Activated naive CD8-positive, alpha-beta T cell (primary cell): Measurements from ENCODE around the gene IL1F10.

ENCODE experiments used
- H3K27ac Mint-ChIP-seq: one replicate; pipeline ENCODE4 v1.8.0; 2021; ENCODE audit warnings: mixed read lengths
- H3K27me3 Mint-ChIP-seq: one replicate; pipeline ENCODE4 v1.8.0; 2021; ENCODE audit warnings: mixed read lengths
- H3K36me3 Mint-ChIP-seq: one replicate; pipeline ENCODE4 v1.8.0; 2021; ENCODE audit warnings: mixed read lengths
- H3K4me1 Mint-ChIP-seq: one replicate; pipeline ENCODE4 v1.8.0; 2021; ENCODE audit warnings: low read depth, mixed read lengths
- H3K4me3 Mint-ChIP-seq: one replicate; pipeline ENCODE4 v1.8.0; 2021; ENCODE audit warnings: mild to moderate bottlenecking, mixed read lengths
- H3K9me3 Mint-ChIP-seq: one replicate; pipeline ENCODE4 v1.8.0; 2021; ENCODE audit warnings: low read depth, mixed read lengths

The IL1F10 gene

GRCh38 chr2:113103277-113103676, 35.5 kb downstream of the IL1F10 start:
- H3K4me3 Mint-ChIP-seq = no peak overlapping the region
- H3K27ac Mint-ChIP-seq = peak overlapping the region; percentile 86
- H3K9me3 Mint-ChIP-seq = no peaks in the 10 kb centered on the region
- peaks cover under 1% of the 10 kb centered on the region for H3K27me3 Mint-ChIP-seq
- H3K36me3 Mint-ChIP-seq = no peaks in the 10 kb centered on the region
- peaks cover 29% of the 10 kb centered on the region for H3K4me1 Mint-ChIP-seq

- Mint-ChIP-seq H3K27me3 (peaks cover 2% of the 10 kb centered on the region), H3K9me3 (no peaks in the 10 kb centered on the region), H3K36me3 (no peaks in the 10 kb centered on the region), H3K4me3 (peak overlapping the region; percentile 17), H3K4me1 (peaks cover 26% of the 10 kb centered on the region), H3K27ac (peak overlapping the region; percentile 86)
Observed at GRCh38 chr2:113104054-113104611, 36.4 kb downstream of the IL1F10 start.

GRCh38 chr2:113105047-113105785, 37.4 kb downstream of the IL1F10 start:
- Mint-ChIP-seq H3K4me3 (peak overlapping the region; percentile 15), H3K36me3 (no peaks in the 10 kb centered on the region), H3K4me1 (peaks cover 26% of the 10 kb centered on the region)

GRCh38 chr2:113111121-113111520, 43.4 kb downstream of the IL1F10 start:
- peaks cover 2% of the 10 kb centered on the region for H3K27me3 Mint-ChIP-seq
- no peaks in the 10 kb centered on the region for H3K9me3 Mint-ChIP-seq
- no peaks in the 10 kb centered on the region for H3K4me1 Mint-ChIP-seq
- H3K4me3 Mint-ChIP-seq = no peak overlapping the region
- no peak overlapping the region for H3K27ac Mint-ChIP-seq
- no peaks in the 10 kb centered on the region for H3K36me3 Mint-ChIP-seq

More at GRCh38 chr2:113105047-113105785, 37.4 kb downstream of the IL1F10 start:
- Mint-ChIP-seq H3K27me3 (peaks cover 2% of the 10 kb centered on the region), H3K27ac (peak overlapping the region; percentile 86), H3K9me3 (no peaks in the 10 kb centered on the region)

GRCh38 chr2:113111823-113112287, 44.1 kb downstream of the IL1F10 start:
- H3K4me3 Mint-ChIP-seq = no peak overlapping the region
- H3K27ac Mint-ChIP-seq = no peak overlapping the region

GRCh38 chr2:113112441-113112840, 44.7 kb downstream of the IL1F10 start:
- H3K27ac Mint-ChIP-seq = no peak overlapping the region
- no peak overlapping the region for H3K4me3 Mint-ChIP-seq
- no peaks in the 10 kb centered on the region for H3K36me3 Mint-ChIP-seq
- peaks cover 6% of the 10 kb centered on the region for H3K4me1 Mint-ChIP-seq
- peaks cover 2% of the 10 kb centered on the region for H3K27me3 Mint-ChIP-seq
- no peaks in the 10 kb centered on the region for H3K9me3 Mint-ChIP-seq

More at GRCh38 chr2:113111823-113112287, 44.1 kb downstream of the IL1F10 start:
- no peaks in the 10 kb centered on the region for H3K36me3 Mint-ChIP-seq
- H3K4me1 Mint-ChIP-seq = peaks cover 4% of the 10 kb centered on the region
- H3K27me3 Mint-ChIP-seq = peaks cover 2% of the 10 kb centered on the region
- no peaks in the 10 kb centered on the region for H3K9me3 Mint-ChIP-seq

GRCh38 chr2:113112871-113113270, 45.1 kb downstream of the IL1F10 start:
- H3K4me1 Mint-ChIP-seq = peaks cover 7% of the 10 kb centered on the region
- no peak overlapping the region for H3K4me3 Mint-ChIP-seq
- H3K36me3 Mint-ChIP-seq = no peaks in the 10 kb centered on the region
- peaks cover 2% of the 10 kb centered on the region for H3K27me3 Mint-ChIP-seq
- no peak overlapping the region for H3K27ac Mint-ChIP-seq
- no peaks in the 10 kb centered on the region for H3K9me3 Mint-ChIP-seq

- H3K9me3 Mint-ChIP-seq = no peaks in the 10 kb centered on the region
- no peak overlapping the region for H3K4me3 Mint-ChIP-seq
- H3K36me3 Mint-ChIP-seq = no peaks in the 10 kb centered on the region
- no peaks in the 10 kb centered on the region for H3K27me3 Mint-ChIP-seq
- H3K4me1 Mint-ChIP-seq = peaks cover 7% of the 10 kb centered on the region
- no peak overlapping the region for H3K27ac Mint-ChIP-seq
Observed at GRCh38 chr2:113113807-113114206, 46.0 kb downstream of the IL1F10 start.

GRCh38 chr2:113114224-113114945, 46.6 kb downstream of the IL1F10 start:
- H3K9me3 Mint-ChIP-seq = no peaks in the 10 kb centered on the region
- H3K4me1 Mint-ChIP-seq = peaks cover 7% of the 10 kb centered on the region
- no peak overlapping the region for H3K27ac Mint-ChIP-seq
- no peak overlapping the region for H3K4me3 Mint-ChIP-seq
- no peaks in the 10 kb centered on the region for H3K36me3 Mint-ChIP-seq
- H3K27me3 Mint-ChIP-seq = no peaks in the 10 kb centered on the region

- Mint-ChIP-seq H3K4me3 (no peak overlapping the region), H3K9me3 (no peaks in the 10 kb centered on the region), H3K27me3 (no peaks in the 10 kb centered on the region), H3K36me3 (no peaks in the 10 kb centered on the region), H3K27ac (no peak overlapping the region), H3K4me1 (peaks cover 7% of the 10 kb centered on the region)
Observed at GRCh38 chr2:113114996-113115395, 47.2 kb downstream of the IL1F10 start.

GRCh38 chr2:113116100-113116958, 48.6 kb downstream of the IL1F10 start:
- H3K36me3 Mint-ChIP-seq = no peaks in the 10 kb centered on the region
- H3K4me3 Mint-ChIP-seq = peak overlapping the region; percentile 23
- H3K27ac Mint-ChIP-seq = peak overlapping the region; percentile 6
- H3K4me1 Mint-ChIP-seq = peaks cover 7% of the 10 kb centered on the region
- H3K27me3 Mint-ChIP-seq = no peaks in the 10 kb centered on the region
- H3K9me3 Mint-ChIP-seq = no peaks in the 10 kb centered on the region

GRCh38 chr2:113117541-113118262, 49.9 kb downstream of the IL1F10 start:
- Mint-ChIP-seq H3K4me3 (no peak overlapping the region), H3K9me3 (no peaks in the 10 kb centered on the region), H3K36me3 (no peaks in the 10 kb centered on the region), H3K27me3 (no peaks in the 10 kb centered on the region), H3K27ac (peak overlapping the region; percentile 6), H3K4me1 (peaks cover 7% of the 10 kb centered on the region)

GRCh38 chr2:113118263-113118657, 50.5 kb downstream of the IL1F10 start:
- no peaks in the 10 kb centered on the region for H3K9me3 Mint-ChIP-seq
- peaks cover 7% of the 10 kb centered on the region for H3K4me1 Mint-ChIP-seq

GRCh38 chr2:113119111-113119510, 51.3 kb downstream of the IL1F10 start:
- Mint-ChIP-seq H3K27ac (no peak overlapping the region), H3K9me3 (no peaks in the 10 kb centered on the region), H3K36me3 (no peaks in the 10 kb centered on the region), H3K27me3 (no peaks in the 10 kb centered on the region), H3K4me1 (peaks cover 13% of the 10 kb centered on the region), H3K4me3 (no peak overlapping the region)

More at GRCh38 chr2:113118263-113118657, 50.5 kb downstream of the IL1F10 start:
- no peaks in the 10 kb centered on the region for H3K36me3 Mint-ChIP-seq
- no peak overlapping the region for H3K4me3 Mint-ChIP-seq
- H3K27me3 Mint-ChIP-seq = no peaks in the 10 kb centered on the region
- H3K27ac Mint-ChIP-seq = peak overlapping the region; percentile 6
